Measurements from ENCODE around the gene PLEKHM1. TPM values are rescaled to one million over a fixed set of nuclear protein-coding genes. Genes with fewer than 3 reads are reported as not detected.

The PLEKHM1 gene
- polyA plus RNA-seq, 2 of the 4 experiments (the other 2 are of a cell fraction), result 13.4 to 14.8 TPM

- ChIA-PET CTCF (interaction anchor here (1.5 to 1.9 kb wide), 4 partner anchors 10 to 217 kb away, joined by 3 to 9 read pairs (median 7); no protein-coding TSS in a partner anchor), POLR2A (no interaction called here)
- Histone ChIP-seq H3K4me1 (peaks cover 33% of the 10 kb centered on the region), H3K4me3 (no peak overlapping the region), H3K27ac (no peak overlapping the region), H3K4me2 (no peak overlapping the region), H3K9me3 (no peaks in the 10 kb centered on the region)
- no peak for DNase-seq (ENCODE audit: low read depth in 1 of 2, low spot score in 1 of 2)
- no peak for ATAC-seq
- no peak for FAIRE-seq
- TF ChIP-seq CBX8 (IDR thresholded peaks at IDR 0.05), result no peak
- TF ChIP-seq RNF2 (IDR thresholded peaks at IDR 0.05; ENCODE audit: borderline replicate concordance, low read depth), result no peak
- TF ChIP-seq, protein P1, sequence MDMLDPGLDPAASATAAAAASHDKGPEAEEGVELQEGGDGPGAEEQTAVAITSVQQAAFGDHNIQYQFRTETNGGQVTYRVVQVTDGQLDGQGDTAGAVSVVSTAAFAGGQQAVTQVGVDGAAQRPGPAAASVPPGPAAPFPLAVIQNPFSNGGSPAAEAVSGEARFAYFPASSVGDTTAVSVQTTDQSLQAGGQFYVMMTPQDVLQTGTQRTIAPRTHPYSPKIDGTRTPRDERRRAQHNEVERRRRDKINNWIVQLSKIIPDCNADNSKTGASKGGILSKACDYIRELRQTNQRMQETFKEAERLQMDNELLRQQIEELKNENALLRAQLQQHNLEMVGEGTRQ (IDR thresholded peaks at IDR 0.05), result no peak
- no peak for TF ChIP-seq EP300 (IDR thresholded peaks at IDR 0.05)
- no peak for TF ChIP-seq TP53 (CRISPR knock-in tag; IDR thresholded peaks at IDR 0.05)
- no peak for TF ChIP-seq HOXA7 (CRISPR knock-in tag; IDR thresholded peaks at IDR 0.05)
- no peak for TF ChIP-seq NFE2L2 (conservative IDR thresholded peaks at IDR 0.05; ENCODE audit: low read length)
- TF ChIP-seq ESRRA (IDR thresholded peaks at IDR 0.05; ENCODE audit: borderline replicate concordance, low read length), result no peak
- no peak for TF ChIP-seq GATA3 (IDR thresholded peaks at IDR 0.05; ENCODE audit: borderline replicate concordance)
- TF ChIP-seq CHD4 (IDR thresholded peaks at IDR 0.05; ENCODE audit: borderline replicate concordance), result no peak
- no peak for TF ChIP-seq HOXB5 (CRISPR knock-in tag; IDR thresholded peaks at IDR 0.05)
- no peak for TF ChIP-seq CTCF (IDR thresholded peaks at IDR 0.05)
- TF ChIP-seq, protein P2, sequence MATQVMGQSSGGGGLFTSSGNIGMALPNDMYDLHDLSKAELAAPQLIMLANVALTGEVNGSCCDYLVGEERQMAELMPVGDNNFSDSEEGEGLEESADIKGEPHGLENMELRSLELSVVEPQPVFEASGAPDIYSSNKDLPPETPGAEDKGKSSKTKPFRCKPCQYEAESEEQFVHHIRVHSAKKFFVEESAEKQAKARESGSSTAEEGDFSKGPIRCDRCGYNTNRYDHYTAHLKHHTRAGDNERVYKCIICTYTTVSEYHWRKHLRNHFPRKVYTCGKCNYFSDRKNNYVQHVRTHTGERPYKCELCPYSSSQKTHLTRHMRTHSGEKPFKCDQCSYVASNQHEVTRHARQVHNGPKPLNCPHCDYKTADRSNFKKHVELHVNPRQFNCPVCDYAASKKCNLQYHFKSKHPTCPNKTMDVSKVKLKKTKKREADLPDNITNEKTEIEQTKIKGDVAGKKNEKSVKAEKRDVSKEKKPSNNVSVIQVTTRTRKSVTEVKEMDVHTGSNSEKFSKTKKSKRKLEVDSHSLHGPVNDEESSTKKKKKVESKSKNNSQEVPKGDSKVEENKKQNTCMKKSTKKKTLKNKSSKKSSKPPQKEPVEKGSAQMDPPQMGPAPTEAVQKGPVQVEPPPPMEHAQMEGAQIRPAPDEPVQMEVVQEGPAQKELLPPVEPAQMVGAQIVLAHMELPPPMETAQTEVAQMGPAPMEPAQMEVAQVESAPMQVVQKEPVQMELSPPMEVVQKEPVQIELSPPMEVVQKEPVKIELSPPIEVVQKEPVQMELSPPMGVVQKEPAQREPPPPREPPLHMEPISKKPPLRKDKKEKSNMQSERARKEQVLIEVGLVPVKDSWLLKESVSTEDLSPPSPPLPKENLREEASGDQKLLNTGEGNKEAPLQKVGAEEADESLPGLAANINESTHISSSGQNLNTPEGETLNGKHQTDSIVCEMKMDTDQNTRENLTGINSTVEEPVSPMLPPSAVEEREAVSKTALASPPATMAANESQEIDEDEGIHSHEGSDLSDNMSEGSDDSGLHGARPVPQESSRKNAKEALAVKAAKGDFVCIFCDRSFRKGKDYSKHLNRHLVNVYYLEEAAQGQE (IDR thresholded peaks at IDR 0.05), result no peak
- no peak for TF ChIP-seq NPAS2 (CRISPR knock-in tag; IDR thresholded peaks at IDR 0.05; ENCODE audit: borderline replicate concordance)
- TF ChIP-seq, protein P3, sequence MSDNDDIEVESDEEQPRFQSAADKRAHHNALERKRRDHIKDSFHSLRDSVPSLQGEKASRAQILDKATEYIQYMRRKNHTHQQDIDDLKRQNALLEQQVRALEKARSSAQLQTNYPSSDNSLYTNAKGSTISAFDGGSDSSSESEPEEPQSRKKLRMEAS (IDR thresholded peaks at IDR 0.05), result no peak
- WGBS (ENCODE audit: missing lambda C conversion rate), result 73% methylated on average over 5 of the region's 5 CpGs
These were observed 55.0 kb downstream of the PLEKHM1 start for GRCh38 chr17:45435481-45435880.

DNA sequence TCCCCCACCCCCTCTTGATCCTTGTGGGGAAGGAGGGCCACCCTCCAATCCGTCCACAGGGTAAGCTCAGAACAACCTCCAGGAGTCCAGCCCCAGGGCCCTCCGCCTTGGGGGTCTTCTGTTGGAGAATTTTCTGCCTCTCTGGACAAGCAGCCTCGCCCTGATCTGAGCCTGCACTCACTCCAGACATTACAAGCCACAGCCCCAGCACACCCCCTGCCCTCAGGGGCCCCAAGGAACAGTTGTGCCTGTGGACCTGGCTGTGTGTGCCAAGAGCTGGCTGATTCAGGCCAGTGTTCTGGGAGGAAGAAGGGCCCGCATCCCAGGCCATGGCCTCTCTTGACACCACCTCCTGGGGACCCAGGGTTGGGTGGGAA, 57.4 kb downstream of the PLEKHM1 start:
- no peak for TF ChIP-seq CHD4 (IDR thresholded peaks at IDR 0.05; ENCODE audit: borderline replicate concordance)
- TF ChIP-seq, protein P2 (IDR thresholded peaks at IDR 0.05), result no peak
- TF ChIP-seq, protein P1 (IDR thresholded peaks at IDR 0.05), result no peak
- no peak for TF ChIP-seq RNF2 (IDR thresholded peaks at IDR 0.05; ENCODE audit: borderline replicate concordance, low read depth)
- TF ChIP-seq EHF (CRISPR knock-in tag; IDR thresholded peaks at IDR 0.05), result no peak
- TF ChIP-seq, protein P4, sequence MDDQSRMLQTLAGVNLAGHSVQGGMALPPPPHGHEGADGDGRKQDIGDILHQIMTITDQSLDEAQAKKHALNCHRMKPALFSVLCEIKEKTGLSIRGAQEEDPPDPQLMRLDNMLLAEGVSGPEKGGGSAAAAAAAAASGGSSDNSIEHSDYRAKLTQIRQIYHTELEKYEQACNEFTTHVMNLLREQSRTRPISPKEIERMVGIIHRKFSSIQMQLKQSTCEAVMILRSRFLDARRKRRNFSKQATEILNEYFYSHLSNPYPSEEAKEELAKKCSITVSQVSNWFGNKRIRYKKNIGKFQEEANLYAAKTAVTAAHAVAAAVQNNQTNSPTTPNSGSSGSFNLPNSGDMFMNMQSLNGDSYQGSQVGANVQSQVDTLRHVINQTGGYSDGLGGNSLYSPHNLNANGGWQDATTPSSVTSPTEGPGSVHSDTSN (IDR thresholded peaks at IDR 0.05), result no peak
- TF ChIP-seq NR3C1 (IDR thresholded peaks at IDR 0.05), result no peak
- TF ChIP-seq TP53 (CRISPR knock-in tag; IDR thresholded peaks at IDR 0.05), result no peak
- no peak for TF ChIP-seq BHLHE40 (IDR thresholded peaks at IDR 0.05; ENCODE audit: low read depth, low read length)
- no peak for TF ChIP-seq ZSCAN20 (CRISPR knock-in tag; IDR thresholded peaks at IDR 0.05)
- no peak for TF ChIP-seq KDM5A (IDR thresholded peaks at IDR 0.05)
- TF ChIP-seq FOSB (CRISPR knock-in tag; IDR thresholded peaks at IDR 0.05), result no peak
- TF ChIP-seq GATA3 (IDR thresholded peaks at IDR 0.05; ENCODE audit: borderline replicate concordance), result no peak
- no peak for TF ChIP-seq RCOR1 (IDR thresholded peaks at IDR 0.05; ENCODE audit: low read depth, low read length)
- no peak for TF ChIP-seq KDM1A (IDR thresholded peaks at IDR 0.05; ENCODE audit: low read depth)
- Histone ChIP-seq H3K27ac (peak overlapping the region in 1 of 2 experiments; percentile 85; a peak in 2 of 6 replicates), H3K4me3 (no peak overlapping the region), H3K4me2 (peak overlapping the region; percentile 99; the same call in 1 of the 3 replicates), H3K9me3 (no peaks in the 10 kb centered on the region), H3K4me1 (peaks cover 26% of the 10 kb centered on the region; the same call in 2 of the 3 replicates)
- FAIRE-seq (no peak), ATAC-seq (no peak), DNase-seq (ENCODE audit: low read depth in 1 of 2, low spot score in 1 of 2) (no peak)
- ChIA-PET POLR2A (no interaction called here), CTCF (interaction anchor here (0.7 to 3.0 kb wide), 3 partner anchors 39 to 160 kb away, joined by 3 to 6 read pairs (median 3); no protein-coding TSS in a partner anchor)
- WGBS (ENCODE audit: missing lambda C conversion rate), result 81% methylated on average over 3 of the region's 4 CpGs
